WI38 (cell line): ENCODE data around the gene TMC7.
"Not testable (repeated sequence)": the region's sequence is repeated elsewhere in the genome, so short reads cannot be mapped to it uniquely, and the experiment has no call there.

Source experiments
- H3K4me3 ChIP-seq: 2 replicates; pipeline ENCODE4 v1.5.1; 2011; ENCODE audit warnings: low read depth, mild to moderate bottlenecking, control low read depth, low read length
- TF ChIP-seq, protein P1 (sequence below): IDR thresholded peaks from 2 replicates; pipeline ENCODE4 v1.5.1; 2012; ENCODE audit warnings: low read depth, mild to moderate bottlenecking, control low read depth, low read length

Gene TMC7

GRCh38 chr16:18995406-18995805, 11.7 kb downstream of the TMC7 start:
- not testable (repeated sequence) for H3K4me3 ChIP-seq

DNA sequence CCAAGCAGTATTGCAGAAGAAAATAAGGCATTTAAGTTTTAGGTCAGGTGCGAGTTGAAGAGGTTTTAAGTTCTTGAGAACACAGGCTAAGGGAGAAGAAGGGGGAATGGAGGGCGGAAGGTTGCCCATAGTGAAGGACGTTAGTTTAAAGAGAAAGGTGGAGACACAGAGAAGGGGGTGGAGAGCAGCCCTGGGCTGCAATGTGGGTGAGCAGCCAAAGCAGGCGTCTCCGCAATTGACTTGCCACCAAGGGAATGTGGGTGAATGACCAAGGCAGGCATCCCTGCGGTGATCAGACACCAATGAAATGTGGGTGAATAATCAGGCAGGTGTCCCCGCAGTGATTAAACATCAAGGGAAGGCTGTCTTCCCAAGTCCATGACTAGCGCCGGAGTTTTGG, 12.8 kb downstream of the TMC7 start:
- H3K4me3 ChIP-seq: not testable (repeated sequence)

- not testable (repeated sequence) for H3K4me3 ChIP-seq
Observed at GRCh38 chr16:18997001-18997400, 13.3 kb downstream of the TMC7 start.

DNA sequence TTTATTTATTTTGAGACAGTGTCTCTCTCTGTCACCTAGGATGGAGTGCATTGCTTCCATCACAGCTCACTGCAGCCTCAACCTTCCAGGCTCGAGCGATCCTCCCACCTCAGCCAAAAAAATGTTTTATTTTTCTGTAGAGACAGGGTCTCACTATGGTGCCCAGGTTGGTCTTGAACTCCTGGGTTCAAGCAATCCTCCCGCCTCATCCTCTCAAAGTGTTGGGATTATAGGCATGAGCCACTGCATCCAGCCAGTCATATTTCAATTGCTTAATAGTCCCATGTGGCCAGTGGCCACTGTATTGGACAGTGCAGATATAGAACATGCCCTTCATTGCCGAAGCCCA, 15.3 kb downstream of the TMC7 start:
- no peak overlapping the region for H3K4me3 ChIP-seq
- TF ChIP-seq, protein P1, sequence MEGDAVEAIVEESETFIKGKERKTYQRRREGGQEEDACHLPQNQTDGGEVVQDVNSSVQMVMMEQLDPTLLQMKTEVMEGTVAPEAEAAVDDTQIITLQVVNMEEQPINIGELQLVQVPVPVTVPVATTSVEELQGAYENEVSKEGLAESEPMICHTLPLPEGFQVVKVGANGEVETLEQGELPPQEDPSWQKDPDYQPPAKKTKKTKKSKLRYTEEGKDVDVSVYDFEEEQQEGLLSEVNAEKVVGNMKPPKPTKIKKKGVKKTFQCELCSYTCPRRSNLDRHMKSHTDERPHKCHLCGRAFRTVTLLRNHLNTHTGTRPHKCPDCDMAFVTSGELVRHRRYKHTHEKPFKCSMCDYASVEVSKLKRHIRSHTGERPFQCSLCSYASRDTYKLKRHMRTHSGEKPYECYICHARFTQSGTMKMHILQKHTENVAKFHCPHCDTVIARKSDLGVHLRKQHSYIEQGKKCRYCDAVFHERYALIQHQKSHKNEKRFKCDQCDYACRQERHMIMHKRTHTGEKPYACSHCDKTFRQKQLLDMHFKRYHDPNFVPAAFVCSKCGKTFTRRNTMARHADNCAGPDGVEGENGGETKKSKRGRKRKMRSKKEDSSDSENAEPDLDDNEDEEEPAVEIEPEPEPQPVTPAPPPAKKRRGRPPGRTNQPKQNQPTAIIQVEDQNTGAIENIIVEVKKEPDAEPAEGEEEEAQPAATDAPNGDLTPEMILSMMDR: no peak

- TF ChIP-seq, protein P1: no peak
- H3K4me3 ChIP-seq: no peak overlapping the region
Observed at GRCh38 chr16:19001788-19002187, 18.1 kb downstream of the TMC7 start.

DNA sequence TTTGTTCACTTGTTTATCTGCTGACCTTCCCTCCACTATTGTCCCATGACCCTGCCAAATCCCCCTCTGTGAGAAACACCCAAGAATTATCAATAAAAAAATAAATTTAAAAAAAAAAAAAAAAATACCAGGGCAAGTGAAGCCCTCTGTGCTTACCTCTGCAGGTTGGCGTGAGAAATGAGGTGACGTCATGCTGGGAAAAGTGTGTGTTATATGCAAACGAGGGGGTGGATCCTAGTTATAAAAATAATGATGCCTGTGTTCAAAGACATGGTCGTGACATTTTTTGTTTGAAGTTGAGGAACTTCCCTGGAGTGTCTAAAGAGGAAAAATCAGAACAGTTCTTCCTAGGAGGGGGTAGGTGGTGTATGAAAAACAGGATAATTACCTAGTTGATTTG, 20.2 kb downstream of the TMC7 start:
- H3K4me3 ChIP-seq: no peak overlapping the region
- TF ChIP-seq, protein P1: no peak

DNA sequence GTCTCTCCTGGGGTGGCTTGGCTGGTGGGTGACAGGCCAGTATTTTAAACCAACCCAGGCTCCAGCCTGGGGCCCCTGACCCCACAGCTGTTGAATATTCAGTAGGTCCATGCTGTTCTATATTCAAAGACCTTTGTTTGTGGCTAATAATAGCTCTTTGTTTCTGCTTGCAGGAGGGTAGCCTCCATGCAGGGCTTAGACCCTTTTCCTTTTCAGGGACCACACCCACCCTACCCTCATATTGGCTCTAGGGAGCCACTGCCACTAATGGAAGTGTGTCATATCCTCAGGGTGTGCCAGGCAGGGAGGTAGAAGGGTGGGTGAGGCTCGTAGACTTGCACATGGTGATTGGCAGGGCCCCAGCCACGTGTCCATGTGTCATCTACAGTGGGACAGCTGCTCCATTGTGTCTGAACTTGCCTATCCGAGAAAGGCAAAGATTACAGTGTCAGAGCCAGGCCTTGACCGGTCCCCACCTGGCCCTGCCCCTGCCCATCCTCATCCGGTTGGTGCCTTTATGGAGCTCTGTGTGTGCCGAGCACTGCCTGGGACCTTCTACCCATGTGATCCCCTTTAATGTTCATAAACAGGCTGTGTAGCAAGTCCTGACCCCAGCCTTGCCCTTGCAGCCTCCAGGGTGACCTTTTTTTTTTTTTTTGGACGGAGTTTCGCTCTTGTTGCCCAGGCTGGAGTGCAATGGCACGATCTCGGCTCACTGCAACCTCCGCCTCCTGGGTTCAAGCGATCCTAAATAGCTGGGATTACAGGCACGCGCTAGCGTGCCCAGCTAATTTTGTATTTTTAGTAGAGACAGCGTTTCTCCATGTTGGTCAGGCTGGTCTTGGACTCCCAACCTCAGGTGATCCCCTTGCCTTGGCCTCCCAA, 22.1 kb downstream of the TMC7 start:
- no peak overlapping the region for H3K4me3 ChIP-seq
- TF ChIP-seq, protein P1: no peak

GRCh38 chr16:19006446-19007315, 22.9 kb downstream of the TMC7 start:
- H3K4me3 ChIP-seq: no peak overlapping the region
- TF ChIP-seq, protein P1: no peak
